Naive thymus-derived CD8-positive, alpha-beta T cell (primary cell): ENCODE results near the gene SH3BP4. TPM values are rescaled to one million over a fixed set of nuclear protein-coding genes. Genes with fewer than 3 reads are reported as not detected.
A peak's percentile ranks its signal among the peaks of the same experiment; 100 is the strongest.

Source experiments
- ATAC-seq, 2 donors: fragments of 150-1000 bp; cut with Tn5 transposase in 1 of 2; sonication (Bioruptor Pico), chemical (Tn5 transposase) in 1 of 2; 1 replicate in 1 of 2; 2 replicates in 1 of 2; pipeline ENCODE4 v1.10.0; 2021; ENCODE audit warnings: mild to moderate bottlenecking in 2 of 2, moderate library complexity in 2 of 2
- POLR2A ChIA-PET: fragments of 350-600 bp; sonication (Branson Sonifier 250); formaldehyde crosslinking; loops from one replicate; lab custom pipeline; 2021; ENCODE audit warnings: antibody characterized with exemption; lab: Charles Lee
- DNase-seq, 10 donors: peaks; one replicate each; pipeline versions ENCODE4 v3.0.0 to v3.0.0-alpha.2; 2020 to 2022
- H3K27ac Mint-ChIP-seq, 10 donors: one replicate each; pipeline ENCODE4 v1.8.0; 2020 to 2022; ENCODE audit warnings: mild to moderate bottlenecking in 10 of 10, mixed read lengths in 10 of 10, moderate library complexity in 4 of 10, inconsistent platforms in 1 of 10
- H3K27me3 Mint-ChIP-seq, 5 donors: one replicate each; pipeline ENCODE4 v1.8.0; 2021 to 2022; ENCODE audit warnings: mixed read lengths in 5 of 5
- H3K36me3 Mint-ChIP-seq, 3 donors: one replicate each; pipeline ENCODE4 v1.8.0; 2020 to 2022; ENCODE audit warnings: mixed read lengths in 3 of 3, mild to moderate bottlenecking in 2 of 3, inconsistent platforms in 1 of 3
- H3K4me1 Mint-ChIP-seq, 4 donors: one replicate each; pipeline ENCODE4 v1.8.0; 2021 to 2022; ENCODE audit warnings: mixed read lengths in 4 of 4
- H3K4me3 Mint-ChIP-seq, 10 donors: one replicate each; pipeline ENCODE4 v1.8.0; 2020 to 2022; ENCODE audit warnings: mild to moderate bottlenecking in 10 of 10, mixed read lengths in 10 of 10, moderate library complexity in 6 of 10, inconsistent platforms in 1 of 10
- H3K9me3 Mint-ChIP-seq, 9 donors: one replicate each; pipeline ENCODE4 v1.8.0; 2020 to 2022; ENCODE audit warnings: mixed read lengths in 9 of 9, mild to moderate bottlenecking in 3 of 9, inconsistent platforms in 1 of 9, moderate library complexity in 1 of 9
- polyA plus RNA-seq, 3 donors: library from polyadenylated mRNA; unstranded; fragments of 300-500 nt; fragmentation: Illumina TruSeq; gene quantifications; one replicate each; pipeline ENCODE4 v1.2.3, GENCODE V29; 2021
- total RNA-seq, 8 experiments: library from RNA in 2 of 8; stranded (reverse) in 2 of 8; gene quantifications; one replicate each; pipeline ENCODE4 v1.2.3 and lab custom pipeline; 2021 to 2026

Gene SH3BP4
- total and polyA plus RNA-seq, 5 experiments from 2014 or later = 0.19 to 0.29 TPM; not detected in 3

DNA sequence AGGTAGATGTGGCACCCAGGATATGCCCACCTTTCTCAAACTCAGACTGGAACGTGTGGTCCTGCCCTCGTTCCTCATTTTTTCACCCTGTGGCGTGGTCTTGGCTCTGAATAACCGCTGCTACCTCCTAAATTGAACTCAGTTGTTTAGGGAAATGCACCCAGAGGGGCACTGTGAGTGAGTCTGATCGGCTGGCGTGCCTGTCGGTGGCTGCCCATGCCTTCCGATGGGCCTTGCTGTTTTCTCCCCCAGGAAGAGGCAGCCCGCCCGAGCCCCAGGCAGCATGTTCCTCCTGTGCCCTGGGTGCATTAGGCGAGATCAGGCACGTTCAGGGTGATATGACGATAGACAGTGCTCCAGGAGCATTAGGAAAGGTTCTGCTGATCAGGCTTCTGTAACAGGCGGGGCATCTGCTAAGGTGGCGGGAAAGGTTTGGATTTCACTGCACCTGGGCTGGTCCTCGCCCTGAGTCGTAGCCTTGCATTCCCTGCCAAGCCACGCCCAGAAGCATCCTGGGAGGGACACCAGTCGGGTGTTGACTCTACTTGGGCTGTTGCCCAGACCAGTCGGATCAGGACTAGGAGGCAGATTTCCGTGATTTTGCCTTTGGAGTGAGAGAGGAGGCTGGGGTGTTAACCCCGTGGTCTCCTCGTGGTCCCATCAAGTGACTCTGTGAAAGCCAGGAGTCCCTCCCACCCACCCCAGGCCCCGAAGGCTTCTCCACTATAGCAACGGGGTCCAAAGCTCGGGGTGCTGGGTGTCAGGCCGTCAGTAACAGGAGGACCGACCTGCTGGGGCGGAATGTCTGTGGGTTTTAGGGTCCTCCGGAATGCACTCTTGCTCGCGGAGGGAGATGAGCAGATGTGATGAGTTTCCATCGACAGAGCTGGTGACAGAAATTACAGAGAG lies 75.1 kb downstream of the SH3BP4 start:
- ATAC-seq (no peak), DNase-seq (peak in 1 of 10 donors; percentile 26)
- H3K4me3 Mint-ChIP-seq = no peak overlapping the region

DNA sequence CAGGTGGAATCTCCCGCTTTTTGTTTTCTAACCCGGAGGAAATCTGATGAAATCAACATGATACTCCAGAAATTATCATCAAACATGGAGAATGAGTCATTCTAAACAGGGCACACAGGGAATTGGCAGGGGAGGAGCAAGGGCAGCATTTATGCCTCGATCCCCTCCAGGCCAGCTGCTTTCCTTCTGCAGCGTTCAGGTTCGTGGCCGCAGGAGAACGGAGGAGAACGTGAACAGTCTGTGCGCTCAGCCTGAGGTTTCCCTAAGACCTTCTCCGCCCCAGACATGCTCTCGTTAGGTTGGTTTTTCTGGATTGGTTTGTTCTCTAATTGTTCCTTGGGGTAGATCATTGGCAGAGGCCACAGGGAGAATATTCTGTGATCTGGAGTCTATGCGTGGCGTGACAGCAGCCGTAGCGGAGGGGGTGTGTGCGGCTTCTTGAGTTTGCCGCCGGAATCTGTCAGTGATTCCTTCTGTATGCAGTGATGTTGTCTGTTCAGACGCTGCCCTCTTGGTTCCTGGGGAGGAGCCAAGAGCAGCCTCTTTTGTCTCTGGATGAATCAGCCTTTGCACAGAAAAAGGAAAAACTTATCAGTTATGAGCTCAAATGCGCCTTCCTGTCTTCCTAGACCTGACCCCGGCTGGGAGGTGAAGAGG lies 75.9 kb downstream of the SH3BP4 start:
- Mint-ChIP-seq H3K27ac (no peak overlapping the region), H3K4me1 (no peaks in the 10 kb centered on the region), H3K4me3 (no peak overlapping the region), H3K27me3 (peaks cover 0 to 14% (median 0%) of the 10 kb centered on the region in 5 donors), H3K9me3 (peaks cover 0 to 2% (median 0%) of the 10 kb centered on the region in 9 donors), H3K36me3 (no peaks in the 10 kb centered on the region)
- DNase-seq (peak in 1 of 10 donors; percentile 7), ATAC-seq (no peak)
- POLR2A ChIA-PET = no interaction called here

More for the DNA sequence above, 75.1 kb downstream of the SH3BP4 start:
- peaks cover 0 to 14% (median 0%) of the 10 kb centered on the region in 5 donors for H3K27me3 Mint-ChIP-seq
- no peak overlapping the region for H3K27ac Mint-ChIP-seq
- POLR2A ChIA-PET = no interaction called here
- peaks cover 0 to 2% (median 0%) of the 10 kb centered on the region in 9 donors for H3K9me3 Mint-ChIP-seq
- no peaks in the 10 kb centered on the region for H3K4me1 Mint-ChIP-seq
- no peaks in the 10 kb centered on the region for H3K36me3 Mint-ChIP-seq

DNA sequence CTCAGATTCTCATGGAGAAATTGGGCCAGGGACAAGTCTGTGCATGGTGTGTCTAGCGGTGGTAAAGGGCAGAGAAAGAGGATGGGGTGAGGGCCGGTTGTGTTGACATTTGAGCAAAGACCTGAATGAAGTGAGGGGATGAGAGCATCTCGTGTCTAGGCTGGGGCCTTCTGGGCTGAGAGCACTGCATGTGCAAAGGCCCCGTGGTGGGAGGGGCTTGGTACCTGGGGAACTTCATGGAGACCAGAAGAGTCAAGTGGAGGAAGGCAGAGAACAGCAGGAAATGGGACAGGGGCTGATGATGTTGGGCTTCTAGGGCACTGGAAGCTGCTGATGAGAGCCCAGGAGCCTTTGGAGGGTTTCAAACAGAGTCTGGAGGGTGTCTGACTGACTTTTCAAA lies 76.8 kb downstream of the SH3BP4 start:
- ATAC-seq (no peak), DNase-seq (peak in 1 of 10 donors; percentile 23)
- no peak overlapping the region for H3K4me3 Mint-ChIP-seq
- peaks cover 0 to 14% (median 0%) of the 10 kb centered on the region in 5 donors for H3K27me3 Mint-ChIP-seq
- H3K36me3 Mint-ChIP-seq = no peaks in the 10 kb centered on the region
- POLR2A ChIA-PET = no interaction called here
- peaks cover 0 to 2% (median 0%) of the 10 kb centered on the region in 9 donors for H3K9me3 Mint-ChIP-seq
- H3K4me1 Mint-ChIP-seq = no peaks in the 10 kb centered on the region
- no peak overlapping the region for H3K27ac Mint-ChIP-seq

DNA sequence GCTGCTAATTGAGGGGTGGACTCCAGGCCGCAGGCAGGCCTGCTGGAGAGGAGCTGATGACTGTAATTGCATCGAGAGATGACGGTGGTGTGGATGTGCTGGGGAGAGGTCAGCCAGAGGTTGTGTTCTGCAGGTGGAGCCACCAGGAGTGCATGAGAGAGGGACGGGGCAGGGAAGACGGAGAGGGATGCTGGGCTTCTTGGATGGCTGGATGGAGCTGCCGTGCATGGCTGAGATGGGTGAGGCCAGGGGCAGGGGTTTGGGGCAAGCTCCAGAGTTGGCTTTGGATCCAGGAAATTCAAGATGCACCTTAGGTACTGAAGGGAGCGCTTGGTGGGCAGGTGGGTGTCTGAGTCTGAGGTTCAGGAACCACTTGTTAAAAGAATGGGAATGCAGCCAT lies 77.2 kb downstream of the SH3BP4 start:
- POLR2A ChIA-PET = no interaction called here
- DNase-seq (peak in 1 of 10 donors; percentile 16), ATAC-seq (no peak)
- no peaks in the 10 kb centered on the region for H3K4me1 Mint-ChIP-seq
- peaks cover 0 to 2% (median 0%) of the 10 kb centered on the region in 9 donors for H3K9me3 Mint-ChIP-seq
- no peak overlapping the region for H3K4me3 Mint-ChIP-seq
- H3K27ac Mint-ChIP-seq = no peak overlapping the region
- peaks cover 0 to 14% (median 0%) of the 10 kb centered on the region in 5 donors for H3K27me3 Mint-ChIP-seq
- H3K36me3 Mint-ChIP-seq = no peaks in the 10 kb centered on the region

DNA sequence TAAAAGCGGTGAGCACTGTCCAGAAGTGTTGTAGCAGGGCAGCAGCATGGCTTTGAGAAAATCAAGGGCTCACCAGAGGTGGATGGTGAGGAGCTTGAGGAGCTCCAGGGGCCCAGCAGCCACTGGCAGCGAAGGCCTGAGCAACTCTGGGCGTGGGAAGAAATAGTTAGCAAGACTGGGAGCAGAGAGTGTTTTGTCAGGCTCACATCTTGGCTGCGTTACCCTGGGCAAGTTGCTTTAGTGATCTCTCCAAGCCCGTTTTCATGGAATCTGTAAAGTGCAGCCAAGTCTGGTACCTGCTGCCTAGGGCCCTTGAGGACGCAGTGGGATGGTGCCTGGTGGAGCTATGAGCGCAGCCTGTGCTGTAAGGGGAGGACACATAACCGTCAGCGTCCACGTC lies 78.3 kb downstream of the SH3BP4 start:
- DNase-seq (peak in 1 of 10 donors; percentile 27), ATAC-seq (no peak)
- no peak overlapping the region for H3K27ac Mint-ChIP-seq
- no peaks in the 10 kb centered on the region for H3K36me3 Mint-ChIP-seq
- POLR2A ChIA-PET = no interaction called here
- peaks cover 0 to 2% (median 0%) of the 10 kb centered on the region in 9 donors for H3K9me3 Mint-ChIP-seq
- H3K4me1 Mint-ChIP-seq = no peaks in the 10 kb centered on the region
- peaks cover 0 to 14% (median 0%) of the 10 kb centered on the region in 5 donors for H3K27me3 Mint-ChIP-seq
- no peak overlapping the region for H3K4me3 Mint-ChIP-seq

GRCh38 chr2:235030936-235031335 lies 79.1 kb downstream of the SH3BP4 start:
- no peaks in the 10 kb centered on the region for H3K4me1 Mint-ChIP-seq
- DNase-seq = no peak
- no peak overlapping the region for H3K27ac Mint-ChIP-seq
- POLR2A ChIA-PET = no interaction called here
- ATAC-seq = no peak
- H3K9me3 Mint-ChIP-seq = peaks cover 0 to 2% (median 0%) of the 10 kb centered on the region in 9 donors
- H3K4me3 Mint-ChIP-seq = no peak overlapping the region
- peaks cover 0 to 14% (median 0%) of the 10 kb centered on the region in 5 donors for H3K27me3 Mint-ChIP-seq
- no peaks in the 10 kb centered on the region for H3K36me3 Mint-ChIP-seq

- no peak overlapping the region for H3K4me3 Mint-ChIP-seq
- H3K4me1 Mint-ChIP-seq = no peaks in the 10 kb centered on the region
- no peaks in the 10 kb centered on the region for H3K36me3 Mint-ChIP-seq
- POLR2A ChIA-PET = no interaction called here
- ATAC-seq = no peak
- peaks cover 0 to 2% (median 0%) of the 10 kb centered on the region in 9 donors for H3K9me3 Mint-ChIP-seq
- peak in 1 of 10 donors; percentile 52 for DNase-seq
- H3K27me3 Mint-ChIP-seq = peaks cover 0 to 14% (median 0%) of the 10 kb centered on the region in 5 donors
- H3K27ac Mint-ChIP-seq = no peak overlapping the region
Observed at GRCh38 chr2:235031686-235032373, 80.0 kb downstream of the SH3BP4 start.

DNA sequence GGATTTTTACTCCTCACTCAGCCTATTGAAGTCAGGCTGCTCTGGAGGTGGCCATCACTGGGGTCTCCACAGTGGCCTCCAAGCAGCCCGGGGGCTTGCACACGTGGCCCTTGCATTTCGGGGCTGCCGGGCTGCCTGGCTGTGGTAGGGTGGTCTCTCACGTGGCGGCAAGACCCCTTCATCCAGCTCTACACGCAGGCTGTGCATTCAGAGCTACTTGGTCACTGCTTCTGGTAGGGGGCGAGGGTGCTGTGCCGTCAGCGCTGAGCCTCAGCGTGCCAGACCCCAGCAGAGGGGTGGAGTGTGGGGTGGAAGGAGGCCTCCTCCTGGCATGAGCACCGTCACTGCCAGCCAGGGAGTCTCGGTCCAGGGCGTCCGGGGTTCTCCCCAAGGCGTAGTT lies 80.6 kb downstream of the SH3BP4 start:
- ATAC-seq (no peak), DNase-seq (no peak)
- H3K27ac Mint-ChIP-seq = no peak overlapping the region
- peaks cover 0 to 13% (median 0%) of the 10 kb centered on the region in 5 donors for H3K27me3 Mint-ChIP-seq
- POLR2A ChIA-PET = no interaction called here
- H3K4me1 Mint-ChIP-seq = no peaks in the 10 kb centered on the region
- H3K4me3 Mint-ChIP-seq = no peak overlapping the region
- no peaks in the 10 kb centered on the region for H3K36me3 Mint-ChIP-seq
- peaks cover 0 to 2% (median 0%) of the 10 kb centered on the region in 9 donors for H3K9me3 Mint-ChIP-seq

GRCh38 chr2:235032949-235033348 lies 81.1 kb downstream of the SH3BP4 start:
- Mint-ChIP-seq H3K27ac (no peak overlapping the region), H3K4me3 (no peak overlapping the region), H3K27me3 (peaks cover 0 to 8% (median 0%) of the 10 kb centered on the region in 5 donors), H3K4me1 (no peaks in the 10 kb centered on the region), H3K36me3 (no peaks in the 10 kb centered on the region), H3K9me3 (no peaks in the 10 kb centered on the region)
- ATAC-seq (no peak), DNase-seq (peak in 1 of 10 donors; percentile 34)
- POLR2A ChIA-PET = no interaction called here

DNA sequence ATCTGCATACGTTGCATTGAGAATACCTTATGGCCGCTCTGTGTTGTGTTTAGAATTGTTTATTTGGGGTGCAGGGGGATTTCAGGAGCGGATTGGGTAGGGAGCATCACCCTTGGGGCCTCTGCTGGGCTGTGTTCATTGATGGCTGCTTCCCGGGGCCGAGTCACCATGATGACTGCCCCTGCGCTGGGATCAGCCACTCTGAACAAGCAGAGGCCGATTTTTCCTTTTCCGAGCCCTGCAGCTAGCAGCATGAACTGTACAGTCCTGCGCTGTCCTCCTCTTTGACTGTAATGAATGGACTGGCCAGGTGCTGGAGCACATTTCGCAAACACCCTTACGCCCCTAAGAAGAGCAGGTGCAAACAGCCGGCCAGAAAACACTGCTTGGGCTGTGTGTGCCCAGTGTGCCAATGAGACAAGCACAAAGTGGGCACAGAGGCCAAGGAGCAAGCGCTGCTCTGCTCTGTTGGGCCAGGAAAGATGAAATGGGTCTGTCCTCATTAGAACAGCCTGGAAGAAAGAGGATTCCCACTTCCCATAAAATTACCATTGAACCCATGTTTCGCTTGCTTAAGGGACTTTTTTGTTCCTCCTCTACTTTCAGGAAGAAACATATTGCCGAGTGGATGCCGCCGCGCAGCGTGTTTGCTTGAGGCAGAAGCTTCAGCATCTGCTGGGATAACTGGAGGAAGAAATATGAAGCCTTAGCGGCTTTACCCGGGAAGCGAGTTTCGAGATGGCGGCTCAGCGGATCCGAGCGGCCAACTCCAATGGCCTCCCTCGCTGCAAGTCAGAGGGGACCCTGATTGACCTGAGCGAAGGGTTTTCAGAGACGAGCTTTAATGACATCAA lies 82.7 kb downstream of the SH3BP4 start:
- DNase-seq (peak in 1 of 10 donors; percentile 46), ATAC-seq (no peak)
- H3K36me3 Mint-ChIP-seq = no peaks in the 10 kb centered on the region
- H3K4me1 Mint-ChIP-seq = no peaks in the 10 kb centered on the region
- POLR2A ChIA-PET = no interaction called here
- no peak overlapping the region for H3K27ac Mint-ChIP-seq
- H3K4me3 Mint-ChIP-seq = no peak overlapping the region
- no peaks in the 10 kb centered on the region for H3K27me3 Mint-ChIP-seq
- no peaks in the 10 kb centered on the region for H3K9me3 Mint-ChIP-seq

- H3K9me3 Mint-ChIP-seq = no peaks in the 10 kb centered on the region
- H3K27me3 Mint-ChIP-seq = peaks cover 0 to 3% (median 0%) of the 10 kb centered on the region in 5 donors
- DNase-seq (no peak), ATAC-seq (no peak)
- H3K4me3 Mint-ChIP-seq = no peak overlapping the region
- no peak overlapping the region for H3K27ac Mint-ChIP-seq
- no peaks in the 10 kb centered on the region for H3K4me1 Mint-ChIP-seq
- POLR2A ChIA-PET = no interaction called here
- H3K36me3 Mint-ChIP-seq = no peaks in the 10 kb centered on the region
Observed at GRCh38 chr2:235037604-235038166, 85.9 kb downstream of the SH3BP4 start.
